ENCODE measurements around the gene ATG10.

- TF ChIP-seq CTCF (conservative IDR thresholded peaks at IDR 0.05; ENCODE audit: low read depth in 2 of 2) (no peak), CREB1 (CRISPR knock-in tag; IDR thresholded peaks at IDR 0.05; ENCODE audit: low read depth) (no peak), EZH2phosphoT487 (IDR thresholded peaks at IDR 0.05; ENCODE audit: unreplicated experiment) (no peak), EZH2 (IDR thresholded peaks at IDR 0.05; ENCODE audit: low read depth, unreplicated experiment) (no peak), REST (IDR thresholded peaks at IDR 0.05; ENCODE audit: unreplicated experiment) (no peak)
Observed at GRCh38 chr5:82283893-82284292, 312.1 kb downstream of the ATG10 start.
